ENCODE results near the gene CCDC170. TPM values are rescaled to one million over a fixed set of nuclear protein-coding genes. Genes with fewer than 3 reads are reported as not detected.
A peak's percentile ranks its signal among the peaks of the same experiment; 100 is the strongest.

Gene CCDC170
- polyA plus RNA-seq, 1 of the 3 experiments (the other 2 are of a cell fraction): not detected

DNA sequence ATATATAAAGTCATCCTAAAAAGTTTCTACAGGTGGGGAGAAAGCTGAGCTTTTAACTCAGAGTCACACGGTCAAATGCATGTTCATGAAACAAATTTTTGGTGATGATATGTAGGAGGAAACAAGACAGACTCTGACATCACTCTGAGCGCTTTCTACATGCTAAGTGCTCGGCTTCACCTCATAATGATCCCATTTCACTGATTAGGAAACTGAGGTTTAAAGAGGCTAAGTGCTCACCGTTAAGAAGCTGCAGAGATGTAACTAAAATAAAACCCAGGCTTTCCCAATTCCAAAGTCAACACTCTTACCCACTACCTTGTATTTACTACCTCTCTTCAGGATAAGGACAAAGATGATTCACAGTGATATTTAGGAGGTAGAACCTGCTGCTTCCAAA, 46.6 kb upstream of the CCDC170 start:
- no peak for DNase-seq
- peaks cover 75% of the 10 kb centered on the region for H3K79me2 ChIP-seq (ENCODE audit: insufficient read depth)
- peaks cover 15 to 16% of the 10 kb centered on the region in 2 experiments; a peak in 3 of 4 replicates for H3K4me1 ChIP-seq (ENCODE audit: control insufficient read depth in 1 of 2, insufficient read depth in 2 of 2, low read depth in 1 of 2, low read length in 1 of 2)
- no peak overlapping the region for H3K4me2 ChIP-seq
- POLR2A ChIA-PET: no interaction called here
- H3K27me3 ChIP-seq (ENCODE audit: insufficient read depth): no peaks in the 10 kb centered on the region
- H3K27ac ChIP-seq (ENCODE audit: low read depth in 2 of 2, low read length in 1 of 2): peak overlapping the region; percentile 62 to 94
- no peak overlapping the region for H3K9ac ChIP-seq
- peaks cover 34% of the 10 kb centered on the region for H3F3A ChIP-seq (replicated peaks; ENCODE audit: insufficient read depth)
- no peaks in the 10 kb centered on the region for H3K9me2 ChIP-seq
- H3K9me3 ChIP-seq: no peaks in the 10 kb centered on the region
- H2AFZ ChIP-seq (ENCODE audit: low read depth): no peak overlapping the region
- CTCF ChIA-PET: interaction anchor here (1.1 kb wide), 1 partner anchor 41 kb away, joined by 4 read pairs; no protein-coding TSS in a partner anchor
- WGBS (ENCODE audit: low lambda C conversion rate): 100% methylated on average over 4 of the region's 4 CpGs
- peaks cover 20 to 21% of the 10 kb centered on the region in 2 experiments for H3K36me3 ChIP-seq (replicated peaks in 1 of 2; ENCODE audit: control insufficient read depth in 1 of 2, insufficient read depth in 2 of 2, low read length in 1 of 2)
- TF ChIP-seq USF2 (IDR thresholded peaks at IDR 0.05; ENCODE audit: borderline replicate concordance, low read depth, low read length): no peak
- TF ChIP-seq YY1 (IDR thresholded peaks at IDR 0.05; ENCODE audit: low read depth): no peak
- TF ChIP-seq FOSL2 (IDR thresholded peaks at IDR 0.05; ENCODE audit: borderline replicate concordance, low read depth): no peak
- no peak overlapping the region for H3K4me3 ChIP-seq (ENCODE audit: low read depth in 2 of 2, low read length in 1 of 2)
- 0 out of 2 replicates have a peak, but pooled peaks cover 3% of the 10 kb centered on the region for H4K20me1 ChIP-seq (ENCODE audit: insufficient read depth)

GRCh38 chr6:151448623-151449022, 45.2 kb upstream of the CCDC170 start:
- Histone ChIP-seq H3K9ac (no peak overlapping the region), H3K36me3 (replicated peaks in 1 of 2; ENCODE audit: control insufficient read depth in 1 of 2, insufficient read depth in 2 of 2, low read length in 1 of 2) (peaks cover 10 to 19% of the 10 kb centered on the region in 2 experiments), H3K9me2 (no peaks in the 10 kb centered on the region), H4K20me1 (ENCODE audit: insufficient read depth) (0 out of 2 replicates have a peak, but pooled peaks cover 3% of the 10 kb centered on the region), H2AFZ (ENCODE audit: low read depth) (no peak overlapping the region), H3K27me3 (ENCODE audit: insufficient read depth) (no peaks in the 10 kb centered on the region), H3F3A (replicated peaks; ENCODE audit: insufficient read depth) (peaks cover 39% of the 10 kb centered on the region), H3K9me3 (no peaks in the 10 kb centered on the region), H3K4me2 (no peak overlapping the region), H3K4me3 (ENCODE audit: low read depth in 2 of 2, low read length in 1 of 2) (no peak overlapping the region), H3K27ac (ENCODE audit: low read depth in 2 of 2, low read length in 1 of 2) (peak overlapping the region in 1 of 2 experiments; percentile 18; a peak in 1 of 4 replicates), H3K4me1 (ENCODE audit: control insufficient read depth in 1 of 2, insufficient read depth in 2 of 2, low read depth in 1 of 2, low read length in 1 of 2) (peaks cover 17 to 22% of the 10 kb centered on the region in 2 experiments; a peak in 3 of 4 replicates), H3K79me2 (ENCODE audit: insufficient read depth) (peaks cover 70% of the 10 kb centered on the region)
- no peak for TF ChIP-seq ELF1 (IDR thresholded peaks at IDR 0.05)
- TF ChIP-seq MEF2A (IDR thresholded peaks at IDR 0.05; ENCODE audit: borderline replicate concordance, low read depth): no peak
- TF ChIP-seq RCOR1 (IDR thresholded peaks at IDR 0.05; ENCODE audit: low read length): no peak
- no peak for TF ChIP-seq SMC3 (IDR thresholded peaks at IDR 0.05; ENCODE audit: low read depth, low read length)
- no peak for TF ChIP-seq MXI1 (IDR thresholded peaks at IDR 0.05; ENCODE audit: low read depth, low read length)
- no peak for TF ChIP-seq RAD21 (IDR thresholded peaks at IDR 0.05; ENCODE audit: low read length)
- TF ChIP-seq SIN3A (IDR thresholded peaks at IDR 0.05; ENCODE audit: borderline replicate concordance, low read depth, low read length): no peak
- no peak for TF ChIP-seq NRF1 (IDR thresholded peaks at IDR 0.05; ENCODE audit: low read depth, low read length)
- no peak for TF ChIP-seq ZBTB33 (IDR thresholded peaks at IDR 0.05; ENCODE audit: borderline replicate concordance, low read depth)
- TF ChIP-seq, protein P1, sequence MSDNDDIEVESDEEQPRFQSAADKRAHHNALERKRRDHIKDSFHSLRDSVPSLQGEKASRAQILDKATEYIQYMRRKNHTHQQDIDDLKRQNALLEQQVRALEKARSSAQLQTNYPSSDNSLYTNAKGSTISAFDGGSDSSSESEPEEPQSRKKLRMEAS (IDR thresholded peaks at IDR 0.05; ENCODE audit: low read depth): no peak
- TF ChIP-seq TAF1 (IDR thresholded peaks at IDR 0.05; ENCODE audit: borderline replicate concordance, low read depth, low read length): no peak
- TF ChIP-seq FOXJ3 (CRISPR knock-in tag; IDR thresholded peaks at IDR 0.05): no peak
- TF ChIP-seq FOXM1 (IDR thresholded peaks at IDR 0.05; ENCODE audit: low read depth): no peak
- no peak for TF ChIP-seq RXRA (IDR thresholded peaks at IDR 0.05; ENCODE audit: borderline replicate concordance, low read depth)
- TF ChIP-seq CHD2 (IDR thresholded peaks at IDR 0.05; ENCODE audit: low read length, partially characterized antibody): no peak
- TF ChIP-seq TEAD4 (IDR thresholded peaks at IDR 0.05; ENCODE audit: borderline replicate concordance, insufficient read depth): no peak
- TF ChIP-seq EZH2phosphoT487 (IDR thresholded peaks at IDR 0.05; ENCODE audit: borderline replicate concordance, low read depth): no peak
- TF ChIP-seq NFIC (IDR thresholded peaks at IDR 0.05; ENCODE audit: borderline replicate concordance): no peak
- no peak for TF ChIP-seq TCF12 (IDR thresholded peaks at IDR 0.05)
- no peak for TF ChIP-seq REST (IDR thresholded peaks at IDR 0.05; ENCODE audit: low read depth, low read length)
- CTCF ChIA-PET: interaction anchor here (0.7 kb wide), 2 partner anchors 18 to 52 kb away, joined by 3 read pairs; no protein-coding TSS in a partner anchor
- 97% methylated on average over 12 of the region's 12 CpGs for WGBS (ENCODE audit: low lambda C conversion rate)
- POLR2A ChIA-PET: no interaction called here
- no peak for DNase-seq
